ENCODE results near the gene USP13. TPM values are rescaled to one million over a fixed set of nuclear protein-coding genes. Genes with fewer than 3 reads are reported as not detected.

USP13 gene
- total and polyA plus RNA-seq, 2 donors (not counting 3 experiments of a cell fraction or from before 2014, with no cell fraction given): 5.8 to 24.0 TPM

DNA sequence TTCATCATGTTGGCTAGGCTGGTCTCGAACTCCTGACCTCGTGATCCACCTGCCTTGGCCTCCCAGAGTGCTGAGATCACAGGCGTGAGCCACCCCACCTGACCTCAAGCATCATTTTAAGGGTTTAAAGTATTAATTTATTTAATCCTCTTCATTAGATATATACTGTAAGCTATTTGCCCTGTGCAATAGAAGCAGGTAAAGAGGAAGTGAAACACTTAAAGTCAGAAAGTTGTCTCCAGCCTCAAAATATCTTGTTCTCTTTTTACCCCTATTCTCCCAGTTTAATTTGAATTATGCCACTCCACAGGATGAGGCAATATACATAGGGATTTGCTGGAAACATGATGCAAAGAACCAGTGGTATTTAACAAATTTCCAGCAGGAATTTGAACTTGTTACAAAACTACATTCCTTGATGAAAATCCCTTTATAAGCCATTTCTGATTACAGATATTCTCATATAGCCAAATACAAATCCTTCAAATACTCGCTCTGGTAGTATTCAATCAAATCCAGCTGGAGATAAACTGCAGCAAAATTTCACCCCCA lies 46.2 kb upstream of the USP13 start:
- FAIRE-seq (no peak), DNase-seq (ENCODE audit: low read depth, low spot score) (no peak)
- H3K4me2 ChIP-seq (ENCODE audit: insufficient read depth, low read length): no peak overlapping the region
- H3K9me1 ChIP-seq (replicated peaks; ENCODE audit: control insufficient read depth, extremely low read depth, insufficient read depth, low read length): no peaks in the 10 kb centered on the region
- H2AFZ ChIP-seq (ENCODE audit: low read depth, low read length): no peak overlapping the region
- H3K9me3 ChIP-seq (replicated peaks; ENCODE audit: control insufficient read depth, insufficient read depth, low read length): no peaks in the 10 kb centered on the region
- H3K4me3 ChIP-seq (replicated peaks in 1 of 3; ENCODE audit: insufficient read depth in 1 of 3, low read depth in 1 of 3, low read length in 3 of 3): no peak overlapping the region
- no peak overlapping the region for H3K9ac ChIP-seq (replicated peaks; ENCODE audit: extremely low read depth, insufficient read depth, low read length)
- TF ChIP-seq CTCF (IDR thresholded peaks at IDR 0.05; ENCODE audit: extremely low read depth in 1 of 2, insufficient read depth in 1 of 2, low read depth in 1 of 2, low read length in 2 of 2) (no peak), POLR2A (IDR thresholded peaks at IDR 0.05; ENCODE audit: low read depth, low read length) (no peak), JUN (IDR thresholded peaks at IDR 0.05; ENCODE audit: borderline replicate concordance, insufficient read depth, insufficient read length, low read depth) (no peak), FOS (IDR thresholded peaks at IDR 0.05; ENCODE audit: borderline replicate concordance, insufficient read depth, low read length) (no peak), MYC (IDR thresholded peaks at IDR 0.05; ENCODE audit: low read depth, low read length) (no peak), EZH2 (IDR thresholded peaks at IDR 0.05; ENCODE audit: borderline replicate concordance, low read depth, low read length, severe bottlenecking) (no peak), POLR2AphosphoS5 (IDR thresholded peaks at IDR 0.05; ENCODE audit: insufficient read depth, low read depth, low read length) (no peak), MAX (IDR thresholded peaks at IDR 0.05; ENCODE audit: insufficient read depth, insufficient read length) (no peak), GATA2 (IDR thresholded peaks at IDR 0.05; ENCODE audit: insufficient read depth, insufficient read length, low read depth, low read length) (no peak)
- ChIA-PET CTCF (interaction anchor here (1.6 kb wide), 1 partner anchor 43 kb away, joined by 5 read pairs; no protein-coding TSS in a partner anchor), POLR2A (no interaction called here)
- H4K20me1 ChIP-seq (replicated peaks; ENCODE audit: control insufficient read depth, extremely low read depth, insufficient read depth, low read length): no peaks in the 10 kb centered on the region
- H3K79me2 ChIP-seq (ENCODE audit: control insufficient read depth, insufficient read depth, low read length): peaks cover 34% of the 10 kb centered on the region
- H3K4me1 ChIP-seq (ENCODE audit: control insufficient read depth, extremely low read depth, insufficient read depth, low read length): peaks cover 14% of the 10 kb centered on the region
- H3K27ac ChIP-seq (ENCODE audit: insufficient read depth, low read depth, low read length): no peak overlapping the region
- intact Hi-C loops (cut with micrococcal nuclease): loop anchor here (10.0 kb wide), 1 partner anchor 998 kb away; the partner anchor contains the start of gene TTC14
- BruUV-seq (replicated peaks): no TSS peak
- peaks cover 0 to under 1% of the 10 kb centered on the region in 2 experiments for H3K36me3 ChIP-seq (ENCODE audit: control insufficient read depth in 2 of 2, extremely low read depth in 1 of 2, insufficient read depth in 2 of 2, low read length in 2 of 2)
- dilution Hi-C loops (cut with MboI; ENCODE audit: extremely low pct_ligation_motif_present, low sequenced_read_pairs): no loop called here
- no peaks in the 10 kb centered on the region for H3K27me3 ChIP-seq (ENCODE audit: control insufficient read depth in 2 of 2, insufficient read depth in 2 of 2, low read length in 2 of 2)

All from endothelial cell of umbilical vein (primary cell).